Spleen (tissue), 7 donors: ENCODE data around the gene ROBO1.

Experiments
- CTCF ChIP-seq, 11 experiments: fragments of 200-600 bp in 7 of 11; fragments of 450-650 bp in 4 of 11; sonication (generic) in 4 of 11; IDR thresholded peaks in 8 of 11; conservative IDR thresholded peaks in 3 of 11; 1 replicate in 7 of 11; 2 replicates in 4 of 11; pipeline versions ENCODE4 v1.4.0 to v1.8.0; 2016 to 2021; ENCODE audit warnings: antibody characterized with exemption in 11 of 11, inconsistent platforms in 4 of 11, mild to moderate bottlenecking in 1 of 11
- POLR2A ChIP-seq, 3 donors: fragments of 450-650 bp; IDR thresholded peaks; one replicate each; pipeline ENCODE4 v1.5.1; 2017; ENCODE audit warnings: antibody characterized with exemption in 3 of 3, mild to moderate bottlenecking in 1 of 3
- POLR2AphosphoS5 ChIP-seq, 3 donors: sonication (generic); formaldehyde crosslinking; IDR thresholded peaks; one replicate each; pipeline ENCODE4 v1.5.1; 2017; ENCODE audit warnings: antibody characterized with exemption in 3 of 3
- donor health status: DM: no; HTN: no; CAD: no; lungs with moderate emphysema.
- donor health status: DM: no; HTN: no; CAD: no.
- donor health status: DM: no; HTN: no; CAD: no.

- no peak for TF ChIP-seq CTCF (IDR thresholded peaks at IDR 0.05 in 8 of 11, conservative IDR thresholded peaks at IDR 0.05 in 3 of 11)
- TF ChIP-seq POLR2A (IDR thresholded peaks at IDR 0.05) = no peak
- no peak for TF ChIP-seq POLR2AphosphoS5 (IDR thresholded peaks at IDR 0.05)
These were observed 1033.7 kb downstream of the ROBO1 start for GRCh38 chr3:78734048-78734637.
